DOHH2 (cell line): ENCODE data around the gene CAP1.
A peak's percentile ranks its signal among the peaks of the same experiment; 100 is the strongest.

Experiments
- H3F3A ChIP-seq: fragments of 200-600 bp; sonication (generic), shearing (Covaris generic); 2 replicates; pipeline ENCODE4 v1.6.0; 2016; ENCODE audit warnings: antibody characterized with exemption, mild to moderate bottlenecking; ENCODE audit not compliant: control insufficient read depth, insufficient read depth
- H3K27ac ChIP-seq: fragments of 200-600 bp; sonication (generic); 2 replicates; pipeline ENCODE4 v1.5.1; 2014; ENCODE audit warnings: low read depth, mild to moderate bottlenecking, low read length, moderate library complexity
- H3K27me3 ChIP-seq: fragments of 200-600 bp; sonication (generic); 2 replicates; pipeline ENCODE4 v1.6.1; 2014; ENCODE audit warnings: mild to moderate bottlenecking, low read length, mixed read lengths; ENCODE audit not compliant: control insufficient read depth
- H3K36me3 ChIP-seq: fragments of 200-600 bp; sonication (generic); 2 replicates; pipeline ENCODE4 v1.6.1; 2014; ENCODE audit warnings: mild to moderate bottlenecking, low read length, moderate library complexity, mixed read lengths; ENCODE audit not compliant: control insufficient read depth
- H3K4me1 ChIP-seq: fragments of 200-600 bp; sonication (generic); 2 replicates; pipeline ENCODE4 v1.6.1; 2014; ENCODE audit warnings: mild to moderate bottlenecking, low read length, mixed read lengths; ENCODE audit not compliant: control insufficient read depth
- H3K4me2 ChIP-seq: fragments of 200-600 bp; sonication (generic); 2 replicates; pipeline ENCODE4 v1.6.0; 2014; ENCODE audit warnings: mild to moderate bottlenecking, low read length, moderate library complexity
- H3K4me3 ChIP-seq: fragments of 200-600 bp; sonication (generic); 2 replicates; pipeline ENCODE4 v1.5.1; 2014; ENCODE audit warnings: mild to moderate bottlenecking, low read length, mixed read lengths
- H3K79me2 ChIP-seq: fragments of 200-600 bp; sonication (generic); 2 replicates; pipeline ENCODE4 v1.6.1; 2014; ENCODE audit warnings: mild to moderate bottlenecking, low read length, mixed read lengths; ENCODE audit not compliant: control insufficient read depth
- H3K9me2 ChIP-seq: fragments of 200-600 bp; sonication (generic); replicated peaks from 2 replicates; pipeline ENCODE4 v1.6.1; 2014; ENCODE audit warnings: mild to moderate bottlenecking, low read length, mixed read lengths; ENCODE audit not compliant: control insufficient read depth
- H3K9me3 ChIP-seq: fragments of 200-600 bp; sonication (generic); 2 replicates; pipeline ENCODE4 v1.6.1; 2014; ENCODE audit warnings: antibody characterized with exemption, low read length, mixed read lengths; ENCODE audit not compliant: control insufficient read depth, insufficient read depth
- H4K20me1 ChIP-seq: fragments of 200-600 bp; sonication (generic); 2 replicates; pipeline ENCODE4 v1.6.0; 2014; ENCODE audit warnings: low read depth, mild to moderate bottlenecking, antibody characterized with exemption, low read length, moderate library complexity; ENCODE audit not compliant: control insufficient read depth, insufficient read depth
- EZH2phosphoT487 ChIP-seq: fragments of 200-600 bp; sonication (generic); IDR thresholded peaks from 2 replicates; pipeline ENCODE4 v1.6.1; 2017; ENCODE audit warnings: borderline replicate concordance, mild to moderate bottlenecking, antibody characterized with exemption, low read length, moderate library complexity, mixed read lengths
- TF ChIP-seq, protein P1 (sequence below): fragments of 200-600 bp; sonication (generic); IDR thresholded peaks from one replicate; pipeline ENCODE4 v1.5.1; 2014; ENCODE audit warnings: antibody characterized with exemption, mild to moderate bottlenecking, low read depth, low read length; ENCODE audit not compliant: poor library complexity, severe bottlenecking

Gene CAP1, protein sequence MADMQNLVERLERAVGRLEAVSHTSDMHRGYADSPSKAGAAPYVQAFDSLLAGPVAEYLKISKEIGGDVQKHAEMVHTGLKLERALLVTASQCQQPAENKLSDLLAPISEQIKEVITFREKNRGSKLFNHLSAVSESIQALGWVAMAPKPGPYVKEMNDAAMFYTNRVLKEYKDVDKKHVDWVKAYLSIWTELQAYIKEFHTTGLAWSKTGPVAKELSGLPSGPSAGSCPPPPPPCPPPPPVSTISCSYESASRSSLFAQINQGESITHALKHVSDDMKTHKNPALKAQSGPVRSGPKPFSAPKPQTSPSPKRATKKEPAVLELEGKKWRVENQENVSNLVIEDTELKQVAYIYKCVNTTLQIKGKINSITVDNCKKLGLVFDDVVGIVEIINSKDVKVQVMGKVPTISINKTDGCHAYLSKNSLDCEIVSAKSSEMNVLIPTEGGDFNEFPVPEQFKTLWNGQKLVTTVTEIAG

DNA sequence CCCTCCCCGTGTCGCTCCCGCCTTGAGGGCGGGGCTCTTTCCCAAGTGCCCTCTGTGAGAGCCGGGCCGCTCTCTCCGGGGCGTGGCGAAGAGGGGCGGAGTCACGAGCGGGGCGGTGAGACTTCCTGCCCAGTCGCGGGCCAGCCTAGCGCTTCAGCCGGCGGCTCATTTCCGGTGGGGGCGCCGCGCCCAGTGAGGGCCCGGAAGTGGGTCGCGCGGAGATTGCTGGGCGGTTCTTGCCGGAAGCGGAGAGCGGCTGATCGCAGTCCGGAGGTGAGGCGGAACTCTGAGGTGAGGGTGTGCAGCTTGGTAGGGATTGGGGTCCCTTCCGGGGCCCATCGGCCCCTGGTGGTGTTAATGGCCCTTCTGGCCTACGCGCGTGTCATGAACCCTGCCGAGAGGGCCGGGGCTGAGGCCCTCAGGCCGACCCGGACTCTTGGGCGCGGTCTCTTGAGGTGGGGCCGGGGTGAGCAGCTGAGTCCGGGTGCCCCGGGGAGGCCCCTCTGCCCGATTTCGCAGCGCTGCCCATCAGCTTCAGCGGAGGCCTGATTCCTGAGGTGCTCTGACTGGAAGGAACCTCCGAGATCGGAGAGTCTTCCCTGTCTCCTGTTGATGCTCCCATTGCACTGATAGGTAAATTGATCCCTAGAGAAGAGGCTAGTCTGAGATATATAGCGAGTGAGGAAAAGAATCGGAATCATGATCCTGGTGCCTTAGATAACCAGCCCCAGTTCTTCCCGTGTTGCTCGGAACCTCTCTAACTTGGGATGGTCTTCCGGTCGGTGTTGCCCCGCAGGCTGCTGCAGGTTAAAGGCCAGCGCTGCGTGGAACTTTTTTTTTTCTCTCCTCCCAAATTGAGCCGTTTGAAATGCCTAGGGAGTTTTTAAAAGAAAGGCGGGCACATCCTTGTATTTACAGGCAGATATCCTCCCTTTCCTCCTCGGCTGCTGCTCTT is at the start of gene CAP1:
TSS of gene CAP1 (plus strand) at position 219 of the 955 bp plus-strand sequence. CDS start 18,618 bp downstream, outside the sequence.
- H3K27ac ChIP-seq, result peak within 1 kb of the TSS; percentile 99
- H3K36me3 ChIP-seq, result peaks cover 52% of the 10 kb centered on the region
- peaks cover 57% of the 10 kb centered on the region for H3K4me1 ChIP-seq
- H3K4me3 ChIP-seq, result peak within 1 kb of the TSS; percentile 96
- no peak for TF ChIP-seq EZH2phosphoT487
- TF ChIP-seq, protein P1, sequence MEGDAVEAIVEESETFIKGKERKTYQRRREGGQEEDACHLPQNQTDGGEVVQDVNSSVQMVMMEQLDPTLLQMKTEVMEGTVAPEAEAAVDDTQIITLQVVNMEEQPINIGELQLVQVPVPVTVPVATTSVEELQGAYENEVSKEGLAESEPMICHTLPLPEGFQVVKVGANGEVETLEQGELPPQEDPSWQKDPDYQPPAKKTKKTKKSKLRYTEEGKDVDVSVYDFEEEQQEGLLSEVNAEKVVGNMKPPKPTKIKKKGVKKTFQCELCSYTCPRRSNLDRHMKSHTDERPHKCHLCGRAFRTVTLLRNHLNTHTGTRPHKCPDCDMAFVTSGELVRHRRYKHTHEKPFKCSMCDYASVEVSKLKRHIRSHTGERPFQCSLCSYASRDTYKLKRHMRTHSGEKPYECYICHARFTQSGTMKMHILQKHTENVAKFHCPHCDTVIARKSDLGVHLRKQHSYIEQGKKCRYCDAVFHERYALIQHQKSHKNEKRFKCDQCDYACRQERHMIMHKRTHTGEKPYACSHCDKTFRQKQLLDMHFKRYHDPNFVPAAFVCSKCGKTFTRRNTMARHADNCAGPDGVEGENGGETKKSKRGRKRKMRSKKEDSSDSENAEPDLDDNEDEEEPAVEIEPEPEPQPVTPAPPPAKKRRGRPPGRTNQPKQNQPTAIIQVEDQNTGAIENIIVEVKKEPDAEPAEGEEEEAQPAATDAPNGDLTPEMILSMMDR, result no peak
- no peaks in the 10 kb centered on the region for H3K9me2 ChIP-seq
- no peaks in the 10 kb centered on the region for H3K27me3 ChIP-seq
- H3K9me3 ChIP-seq, result no peaks in the 10 kb centered on the region
- H3F3A ChIP-seq, result peaks cover 19% of the 10 kb centered on the region
- H3K79me2 ChIP-seq, result peaks cover 52% of the 10 kb centered on the region
- peak within 1 kb of the TSS; percentile 97 for H3K4me2 ChIP-seq
- peaks cover 4% of the 10 kb centered on the region; the same call in 1 of the 2 replicates for H4K20me1 ChIP-seq

DNA sequence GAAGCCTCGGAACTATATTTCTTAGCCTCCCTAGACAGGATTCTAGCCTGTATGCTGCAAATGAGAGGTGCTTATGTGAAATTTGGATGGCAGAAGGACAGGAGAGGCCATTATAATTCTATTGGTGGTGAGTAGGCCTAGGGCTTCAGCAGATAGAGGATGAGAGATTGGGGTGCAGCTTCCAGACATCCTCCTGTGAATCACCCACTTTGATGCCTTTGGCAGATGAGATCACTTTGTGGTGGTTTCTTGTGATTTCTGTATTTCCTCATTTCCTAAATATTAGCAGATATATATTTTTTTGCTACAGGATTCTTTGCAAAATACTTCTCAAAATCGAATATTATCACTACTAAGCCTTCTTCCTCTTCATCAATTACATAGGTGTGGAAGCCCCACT is 48.3 kb upstream of the CAP1 start:
- Histone ChIP-seq H4K20me1 (no peaks in the 10 kb centered on the region), H3K9me3 (no peaks in the 10 kb centered on the region), H3K4me3 (no peak overlapping the region), H3K27me3 (no peaks in the 10 kb centered on the region), H3K9me2 (no peaks in the 10 kb centered on the region), H3K36me3 (no peaks in the 10 kb centered on the region), H3K4me1 (peaks cover 33% of the 10 kb centered on the region), H3F3A (0 out of 2 replicates have a peak, but pooled peaks cover 2% of the 10 kb centered on the region), H3K4me2 (no peak overlapping the region), H3K27ac (no peak overlapping the region), H3K79me2 (no peaks in the 10 kb centered on the region)
- TF ChIP-seq, protein P1, result no peak
- TF ChIP-seq EZH2phosphoT487, result no peak

- H3K27ac ChIP-seq, result no peak overlapping the region
- H3K27me3 ChIP-seq, result no peaks in the 10 kb centered on the region
- H3K4me3 ChIP-seq, result no peak overlapping the region
- no peaks in the 10 kb centered on the region for H3K9me2 ChIP-seq
- peaks cover 34% of the 10 kb centered on the region for H3K4me1 ChIP-seq
- TF ChIP-seq, protein P1, result no peak
- no peak for TF ChIP-seq EZH2phosphoT487
- no peaks in the 10 kb centered on the region for H3K9me3 ChIP-seq
- 0 out of 2 replicates have a peak, but pooled peaks cover 2% of the 10 kb centered on the region for H3F3A ChIP-seq
- H4K20me1 ChIP-seq, result no peaks in the 10 kb centered on the region
- H3K79me2 ChIP-seq, result no peaks in the 10 kb centered on the region
- H3K36me3 ChIP-seq, result no peaks in the 10 kb centered on the region
- H3K4me2 ChIP-seq, result no peak overlapping the region
Observed at GRCh38 chr1:39992888-39993287, 47.6 kb upstream of the CAP1 start.
